ENCODE data around the gene HNMT. TPM values are rescaled to one million over a fixed set of nuclear protein-coding genes. Genes with fewer than 3 reads are reported as not detected.

Gene HNMT
- total RNA-seq, 1 experiment from 2014 or later, result 3.1 TPM

GRCh38 chr2:138058427-138058826 lies 94.2 kb downstream of the HNMT start (continued):
- TF ChIP-seq, protein P1, sequence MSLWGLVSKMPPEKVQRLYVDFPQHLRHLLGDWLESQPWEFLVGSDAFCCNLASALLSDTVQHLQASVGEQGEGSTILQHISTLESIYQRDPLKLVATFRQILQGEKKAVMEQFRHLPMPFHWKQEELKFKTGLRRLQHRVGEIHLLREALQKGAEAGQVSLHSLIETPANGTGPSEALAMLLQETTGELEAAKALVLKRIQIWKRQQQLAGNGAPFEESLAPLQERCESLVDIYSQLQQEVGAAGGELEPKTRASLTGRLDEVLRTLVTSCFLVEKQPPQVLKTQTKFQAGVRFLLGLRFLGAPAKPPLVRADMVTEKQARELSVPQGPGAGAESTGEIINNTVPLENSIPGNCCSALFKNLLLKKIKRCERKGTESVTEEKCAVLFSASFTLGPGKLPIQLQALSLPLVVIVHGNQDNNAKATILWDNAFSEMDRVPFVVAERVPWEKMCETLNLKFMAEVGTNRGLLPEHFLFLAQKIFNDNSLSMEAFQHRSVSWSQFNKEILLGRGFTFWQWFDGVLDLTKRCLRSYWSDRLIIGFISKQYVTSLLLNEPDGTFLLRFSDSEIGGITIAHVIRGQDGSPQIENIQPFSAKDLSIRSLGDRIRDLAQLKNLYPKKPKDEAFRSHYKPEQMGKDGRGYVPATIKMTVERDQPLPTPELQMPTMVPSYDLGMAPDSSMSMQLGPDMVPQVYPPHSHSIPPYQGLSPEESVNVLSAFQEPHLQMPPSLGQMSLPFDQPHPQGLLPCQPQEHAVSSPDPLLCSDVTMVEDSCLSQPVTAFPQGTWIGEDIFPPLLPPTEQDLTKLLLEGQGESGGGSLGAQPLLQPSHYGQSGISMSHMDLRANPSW (CRISPR knock-in tag; conservative IDR thresholded peaks at IDR 0.05; ENCODE audit: low read depth), result no peak
- no peak for TF ChIP-seq NFE2L1 (CRISPR knock-in tag; IDR thresholded peaks at IDR 0.05)

DNA sequence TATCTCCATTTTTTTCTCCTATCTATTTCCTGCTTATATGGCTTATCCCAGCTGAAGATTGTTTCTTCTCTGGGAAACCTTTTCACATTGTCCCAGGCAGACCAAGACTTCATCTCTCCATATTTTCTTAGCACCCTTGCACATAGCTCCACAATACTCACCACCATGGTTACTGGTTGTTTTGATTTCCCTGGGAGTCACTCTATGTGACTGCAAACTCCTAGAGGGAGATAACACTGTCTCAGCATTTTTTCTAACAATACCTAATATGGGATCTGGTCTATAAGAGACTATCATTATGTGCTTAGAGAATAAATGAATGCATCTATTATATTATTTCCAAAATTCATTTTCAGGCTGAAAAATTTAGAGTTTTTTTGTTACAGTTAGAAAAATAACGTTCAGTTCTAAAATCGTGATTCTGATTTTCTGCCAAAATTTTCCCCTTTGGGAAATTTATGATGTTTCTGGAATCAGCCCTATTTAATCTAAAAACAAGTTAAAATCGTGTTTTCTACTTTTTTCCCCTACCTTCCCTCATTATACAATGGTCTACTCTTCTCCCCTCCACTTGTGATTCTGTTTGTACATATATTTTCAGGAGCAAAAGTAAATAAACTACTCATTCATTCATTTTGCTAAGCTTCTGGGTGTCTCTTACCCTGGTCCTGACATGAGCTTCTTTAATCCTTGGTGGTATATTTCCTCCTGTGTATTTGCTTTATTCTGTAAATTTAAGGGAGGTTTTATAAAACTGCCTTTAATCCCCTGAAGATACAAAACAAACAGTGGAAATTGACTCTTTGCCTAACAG lies 95.4 kb downstream of the HNMT start:
- H3K9me3 Mint-ChIP-seq, result no peaks in the 10 kb centered on the region
- no peak overlapping the region for H3K27ac Mint-ChIP-seq
- POLR2A ChIA-PET, result no interaction called here
- no peak for DNase-seq (ENCODE audit: low spot score)
- CTCF ChIA-PET, result no interaction called here
- no peak overlapping the region for H3K4me3 Mint-ChIP-seq
- TF ChIP-seq GTF2I (CRISPR knock-in tag; conservative IDR thresholded peaks at IDR 0.05) (no peak), FOXP1 (CRISPR knock-in tag; IDR thresholded peaks at IDR 0.05; ENCODE audit: borderline replicate concordance) (no peak), JUN (CRISPR knock-in tag; IDR thresholded peaks at IDR 0.05) (no peak), CBFB (CRISPR knock-in tag; IDR thresholded peaks at IDR 0.05; ENCODE audit: low read depth) (no peak)
- ATAC-seq, result no peak
- no peaks in the 10 kb centered on the region for H3K4me1 Mint-ChIP-seq
- no peaks in the 10 kb centered on the region for H3K36me3 Mint-ChIP-seq
- H3K27me3 Mint-ChIP-seq (ENCODE audit: low read depth), result peaks cover under 1% of the 10 kb centered on the region; the same call in 1 of the 2 replicates

GRCh38 chr2:138060301-138060635 lies 96.0 kb downstream of the HNMT start:
- no peaks in the 10 kb centered on the region for H3K9me3 Mint-ChIP-seq
- no peaks in the 10 kb centered on the region for H3K4me1 Mint-ChIP-seq
- DNase-seq (ENCODE audit: low spot score) (no peak), ATAC-seq (no peak)
- no peak overlapping the region for H3K27ac Mint-ChIP-seq
- ChIA-PET POLR2A (no interaction called here), CTCF (no interaction called here)
- H3K4me3 Mint-ChIP-seq, result no peak overlapping the region
- H3K27me3 Mint-ChIP-seq (ENCODE audit: low read depth), result peaks cover 7% of the 10 kb centered on the region
- no peaks in the 10 kb centered on the region for H3K36me3 Mint-ChIP-seq
- TF ChIP-seq CREM (CRISPR knock-in tag; IDR thresholded peaks at IDR 0.05), result no peak
- TF ChIP-seq, protein P1 (CRISPR knock-in tag; conservative IDR thresholded peaks at IDR 0.05; ENCODE audit: low read depth), result no peak
- TF ChIP-seq MXD4 (CRISPR knock-in tag; IDR thresholded peaks at IDR 0.05; ENCODE audit: borderline replicate concordance), result no peak
- TF ChIP-seq RORB (CRISPR knock-in tag; IDR thresholded peaks at IDR 0.05), result no peak
- TF ChIP-seq IRF2 (CRISPR knock-in tag; IDR thresholded peaks at IDR 0.05; ENCODE audit: borderline replicate concordance, low read depth), result no peak
- no peak for TF ChIP-seq ZNF219 (CRISPR knock-in tag; IDR thresholded peaks at IDR 0.05; ENCODE audit: borderline replicate concordance)
- TF ChIP-seq CTCF (IDR thresholded peaks at IDR 0.05), result no peak
- TF ChIP-seq ESRRA (CRISPR knock-in tag; IDR thresholded peaks at IDR 0.05; ENCODE audit: borderline replicate concordance), result no peak
- no peak for TF ChIP-seq ZNF425 (CRISPR knock-in tag; conservative IDR thresholded peaks at IDR 0.05)
- TF ChIP-seq TP53 (CRISPR knock-in tag; IDR thresholded peaks at IDR 0.05), result no peak
- no peak for TF ChIP-seq FOXK1 (CRISPR knock-in tag; IDR thresholded peaks at IDR 0.05)
- TF ChIP-seq FOXP1 (CRISPR knock-in tag; IDR thresholded peaks at IDR 0.05; ENCODE audit: borderline replicate concordance), result no peak
- TF ChIP-seq, protein P2, sequence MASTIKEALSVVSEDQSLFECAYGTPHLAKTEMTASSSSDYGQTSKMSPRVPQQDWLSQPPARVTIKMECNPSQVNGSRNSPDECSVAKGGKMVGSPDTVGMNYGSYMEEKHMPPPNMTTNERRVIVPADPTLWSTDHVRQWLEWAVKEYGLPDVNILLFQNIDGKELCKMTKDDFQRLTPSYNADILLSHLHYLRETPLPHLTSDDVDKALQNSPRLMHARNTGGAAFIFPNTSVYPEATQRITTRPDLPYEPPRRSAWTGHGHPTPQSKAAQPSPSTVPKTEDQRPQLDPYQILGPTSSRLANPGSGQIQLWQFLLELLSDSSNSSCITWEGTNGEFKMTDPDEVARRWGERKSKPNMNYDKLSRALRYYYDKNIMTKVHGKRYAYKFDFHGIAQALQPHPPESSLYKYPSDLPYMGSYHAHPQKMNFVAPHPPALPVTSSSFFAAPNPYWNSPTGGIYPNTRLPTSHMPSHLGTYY (CRISPR knock-in tag; IDR thresholded peaks at IDR 0.05), result no peak
- TF ChIP-seq ATF6 (CRISPR knock-in tag; IDR thresholded peaks at IDR 0.05), result no peak
- no peak for TF ChIP-seq IRF1 (CRISPR knock-in tag; IDR thresholded peaks at IDR 0.05)

All from WTC11 (cell line).